ENCODE data around the gene ARHGAP15. TPM values are rescaled to one million over a fixed set of nuclear protein-coding genes. Genes with fewer than 3 reads are reported as not detected.
"Not testable (repeated sequence)": the region's sequence is repeated elsewhere in the genome, so short reads cannot be mapped to it uniquely, and the experiment has no call there.

ARHGAP15 gene
- total RNA-seq, 1 donor from 2014 or later, result 6.8 TPM

DNA sequence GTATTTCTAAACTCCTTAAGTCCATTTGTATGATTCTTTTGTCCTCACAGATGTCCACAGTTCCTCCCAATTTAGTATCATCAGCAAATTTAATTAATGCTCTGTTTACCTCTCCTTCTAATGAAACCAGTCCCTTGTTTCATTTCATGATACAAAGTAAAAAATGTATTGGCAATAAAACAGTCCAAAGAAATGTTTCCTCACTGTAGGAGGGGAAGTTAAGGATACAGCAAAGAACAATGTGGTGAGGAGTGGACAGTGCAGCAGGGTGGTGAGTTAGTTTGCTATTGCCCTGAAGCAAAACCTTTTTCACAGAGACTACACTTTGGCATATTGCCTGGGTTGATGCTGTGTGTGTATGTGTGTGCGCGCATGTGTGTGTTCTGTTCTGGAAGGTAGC, 401.5 kb downstream of the ARHGAP15 start:
- DNase-seq (ENCODE audit: low spot score), result no peak
- intact Hi-C loops (cut with DNase I), result no loop called here

DNA sequence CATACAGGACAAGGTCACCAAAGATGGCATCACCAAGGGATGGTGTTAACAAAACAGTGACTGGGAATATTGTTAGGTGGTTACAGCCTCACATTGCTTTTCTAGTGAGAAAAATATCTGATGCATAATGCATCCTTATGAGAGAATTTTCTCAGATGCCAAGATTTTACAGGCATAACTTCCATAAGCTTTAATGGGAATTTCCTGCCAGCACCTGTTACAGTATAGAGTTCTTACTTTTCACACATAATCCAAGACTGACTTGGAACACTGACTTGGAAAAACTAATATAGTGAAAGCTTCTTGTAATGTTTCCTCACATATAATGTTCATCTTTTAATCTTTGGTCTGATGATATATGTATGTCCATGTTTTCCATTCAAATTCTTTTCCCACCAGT, 402.8 kb downstream of the ARHGAP15 start:
- DNase-seq (ENCODE audit: low spot score), result no peak
- intact Hi-C loops (cut with DNase I), result no loop called here

DNA sequence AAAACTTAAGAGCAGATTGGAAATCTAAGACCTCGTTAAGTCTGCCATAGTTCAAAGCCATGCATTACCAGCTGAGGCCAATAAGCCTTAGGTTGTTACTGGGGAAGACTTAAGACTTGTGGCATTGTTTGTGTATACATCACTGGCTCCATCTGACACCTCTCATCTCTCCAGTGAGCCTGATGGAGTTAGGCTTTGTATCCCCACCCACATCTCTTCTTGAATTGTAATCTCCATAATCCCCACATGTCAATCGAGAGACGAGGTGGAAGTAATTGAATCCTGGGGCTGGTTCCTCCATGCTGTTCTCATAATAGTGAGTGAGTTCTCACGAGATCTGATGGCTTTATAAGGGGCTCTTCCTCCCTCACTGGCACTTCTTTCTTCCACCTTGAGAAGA, 404.6 kb downstream of the ARHGAP15 start:
- intact Hi-C loops (cut with DNase I), result no loop called here
- DNase-seq (ENCODE audit: low spot score), result no peak

DNA sequence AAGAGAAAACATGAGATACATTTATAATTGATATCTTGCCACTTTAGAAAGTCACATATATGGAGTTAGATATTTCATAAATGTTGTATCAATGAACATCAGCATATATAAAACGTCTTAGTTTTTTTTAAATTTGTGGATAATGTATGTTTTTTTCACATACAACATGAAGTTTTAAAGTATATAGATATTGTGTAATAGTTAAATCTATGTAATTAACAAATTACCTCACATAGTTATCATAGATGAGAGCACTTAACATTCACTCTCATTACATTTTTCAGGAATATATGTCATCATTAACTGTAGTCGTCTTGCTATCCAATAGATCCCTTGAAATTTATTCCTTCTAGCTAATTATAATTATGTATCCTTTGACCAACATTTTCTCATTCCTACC, 406.6 kb downstream of the ARHGAP15 start:
- DNase-seq (ENCODE audit: low spot score), result no peak
- intact Hi-C loops (cut with DNase I), result no loop called here

DNA sequence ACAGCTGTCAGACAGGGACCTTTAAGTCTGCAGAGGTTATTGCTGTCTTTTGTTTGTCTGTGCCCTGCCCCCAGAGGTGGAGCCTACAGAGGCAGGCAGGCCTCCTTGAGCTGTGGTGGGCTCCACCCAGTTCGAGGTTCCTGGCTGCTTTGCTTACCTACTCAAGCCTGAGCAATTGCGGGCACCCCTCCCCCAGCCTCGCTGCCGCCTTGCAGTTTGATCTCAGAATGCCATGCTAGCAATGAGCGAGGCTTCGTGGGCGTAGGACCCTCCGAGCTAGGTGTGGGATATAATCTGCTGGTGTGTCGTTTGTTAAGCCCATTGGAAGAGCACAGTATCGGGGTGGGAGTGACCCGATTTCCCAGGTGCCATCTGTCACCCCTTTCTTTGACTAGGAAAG, 412.7 kb downstream of the ARHGAP15 start:
- intact Hi-C loops (cut with DNase I); DNase-seq (ENCODE audit: low spot score): not testable (repeated sequence)

DNA sequence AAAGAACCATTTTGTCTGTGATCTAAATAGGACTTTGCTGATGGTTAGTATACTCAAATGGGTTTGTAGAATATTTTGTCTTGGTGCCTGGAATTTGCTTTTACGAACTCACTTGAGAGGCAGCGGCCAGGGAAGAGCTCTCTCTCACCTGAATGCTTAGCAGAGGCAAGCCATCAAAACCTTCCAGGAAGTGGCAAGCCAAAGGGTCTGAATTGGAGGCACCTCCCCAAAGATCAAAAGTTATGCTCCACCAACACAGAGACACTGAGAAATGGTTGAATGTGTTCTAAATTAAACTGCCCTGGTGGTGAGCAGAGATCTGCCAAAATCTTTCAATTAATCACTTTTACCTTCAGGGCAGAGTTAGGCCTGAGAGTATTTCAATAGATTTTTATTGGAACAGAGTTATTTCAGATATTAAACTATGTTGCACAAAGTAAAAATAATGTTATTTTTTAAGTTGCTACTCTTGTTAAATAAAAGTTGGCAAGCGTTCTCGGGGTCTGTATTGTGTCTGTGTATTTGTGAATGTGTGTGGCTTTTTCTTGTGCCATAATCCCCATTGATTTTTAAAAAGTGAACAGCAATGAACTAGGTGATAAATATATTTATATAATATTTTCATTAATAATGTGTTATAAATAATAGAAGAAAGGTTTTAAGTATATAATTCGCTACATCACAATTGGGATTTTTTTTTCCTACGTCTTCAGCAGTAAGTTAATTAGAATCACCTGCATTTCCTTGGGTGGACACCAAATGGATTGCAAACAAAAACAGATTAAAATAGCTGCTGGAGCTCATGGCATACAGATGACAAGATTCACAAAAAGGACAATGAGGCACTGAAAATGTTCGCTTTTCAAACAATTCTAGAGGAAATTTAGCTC, 416.1 kb downstream of the ARHGAP15 start:
- intact Hi-C loops (cut with DNase I), result no loop called here
- DNase-seq (ENCODE audit: low spot score), result no peak

DNA sequence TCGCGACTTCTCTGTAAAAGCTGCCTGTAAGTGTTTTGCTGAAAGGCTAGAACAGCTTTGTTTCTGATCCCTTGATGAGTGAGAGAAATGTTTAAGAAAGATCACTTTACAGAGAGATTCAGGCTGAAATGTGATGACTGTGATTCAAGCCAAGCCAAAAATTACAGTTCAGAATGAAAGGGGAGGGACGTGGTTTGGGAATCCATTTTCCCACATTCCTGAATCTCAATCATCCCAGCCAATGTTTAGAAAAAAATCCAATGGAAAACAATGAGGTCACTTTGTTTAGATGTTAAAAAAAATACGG, 416.7 kb downstream of the ARHGAP15 start:
- intact Hi-C loops (cut with DNase I), result no loop called here
- DNase-seq (ENCODE audit: low spot score), result no peak

DNA sequence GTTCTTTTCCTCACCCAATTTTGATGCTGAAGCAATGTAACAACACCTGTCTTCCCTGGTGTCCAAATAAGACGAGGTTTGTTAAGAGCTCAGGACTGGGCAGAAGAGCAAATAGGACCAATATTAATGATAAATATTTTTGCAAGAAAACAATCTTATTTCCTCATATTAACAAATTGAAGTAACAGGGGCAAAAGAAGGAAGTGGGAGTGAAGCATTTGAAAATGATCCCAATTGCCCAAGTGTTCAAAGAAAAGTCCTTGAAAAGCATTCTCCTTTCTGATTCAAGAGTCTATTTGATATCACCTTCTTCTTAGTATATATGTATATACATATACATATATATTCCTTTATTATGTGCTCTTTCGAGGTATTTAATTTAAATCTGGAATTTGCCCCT, 418.8 kb downstream of the ARHGAP15 start:
- intact Hi-C loops (cut with DNase I), result no loop called here
- DNase-seq (ENCODE audit: low spot score), result no peak

DNA sequence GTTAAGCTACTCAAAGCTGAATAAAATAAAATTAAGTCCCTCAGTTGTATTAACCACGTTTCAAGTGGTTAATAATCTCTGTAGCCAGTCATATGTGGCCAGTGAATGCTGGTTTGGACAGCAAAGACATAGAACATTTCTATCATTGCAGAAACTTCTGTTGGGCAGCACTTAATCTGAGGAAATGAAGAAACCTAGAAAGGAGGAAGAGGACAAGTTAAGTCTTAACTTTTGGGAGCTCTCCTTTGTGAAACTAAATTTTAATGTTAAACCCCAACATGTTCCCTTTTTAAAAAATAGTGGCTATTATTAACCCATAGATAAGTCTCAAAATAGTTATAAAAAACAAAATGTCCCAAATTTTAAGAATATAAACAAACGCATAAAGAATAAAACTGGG, 421.3 kb downstream of the ARHGAP15 start:
- intact Hi-C loops (cut with DNase I), result no loop called here
- no peak for DNase-seq (ENCODE audit: low spot score)

DNA sequence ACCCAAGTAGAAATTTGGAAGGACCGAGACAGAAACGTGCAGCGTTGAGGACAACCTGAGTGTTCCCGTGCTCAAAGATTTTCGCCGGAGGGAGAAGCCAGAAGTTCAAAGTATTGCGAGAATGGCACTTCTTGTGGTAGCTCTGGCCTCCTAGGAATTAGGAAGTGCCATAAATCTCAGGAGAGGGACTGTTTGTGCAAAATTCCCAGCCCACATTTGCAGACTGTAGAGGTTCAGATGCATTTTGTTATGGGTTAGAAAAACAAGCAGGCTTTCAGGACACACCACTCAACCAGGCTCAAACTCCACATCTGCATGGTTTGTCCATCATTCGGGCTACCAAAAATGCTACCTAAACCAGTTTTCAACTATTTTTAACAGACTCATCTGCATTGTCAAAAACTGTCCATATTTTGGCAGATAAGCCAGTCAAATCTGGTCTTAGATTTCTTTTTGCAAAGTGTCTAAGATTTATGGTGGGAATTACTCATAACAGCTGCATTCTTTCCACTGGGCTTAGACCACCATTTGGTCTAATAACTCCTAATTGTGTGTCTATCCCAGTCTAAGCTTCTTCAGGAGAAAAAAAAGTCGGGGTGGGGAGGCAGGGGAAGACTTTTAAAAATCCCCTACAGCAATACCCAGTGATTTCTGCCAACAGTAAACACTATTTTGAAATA, 422.9 kb downstream of the ARHGAP15 start:
- DNase-seq (ENCODE audit: low spot score), result no peak
- intact Hi-C loops (cut with DNase I), result no loop called here

DNA sequence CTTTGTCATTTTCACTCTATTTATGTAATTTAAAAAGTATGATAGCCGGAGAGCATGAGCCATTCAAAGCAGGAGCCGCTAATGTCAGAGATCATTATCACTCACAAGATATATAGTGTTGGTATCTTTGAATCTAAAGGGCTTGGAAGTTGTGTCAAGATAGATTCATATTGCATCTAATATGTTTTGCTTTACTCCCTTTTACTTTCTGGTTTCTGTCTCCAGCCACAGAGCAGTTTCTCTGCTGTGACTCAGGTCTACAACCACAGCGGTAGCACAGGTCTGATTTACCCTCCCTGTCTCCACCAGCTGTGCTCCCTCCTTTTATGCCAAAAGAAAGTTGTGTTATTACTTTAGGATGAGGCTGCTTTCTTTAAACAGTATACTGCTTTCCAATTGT, 424.0 kb downstream of the ARHGAP15 start:
- intact Hi-C loops (cut with DNase I), result no loop called here
- DNase-seq (ENCODE audit: low spot score), result no peak

DNA sequence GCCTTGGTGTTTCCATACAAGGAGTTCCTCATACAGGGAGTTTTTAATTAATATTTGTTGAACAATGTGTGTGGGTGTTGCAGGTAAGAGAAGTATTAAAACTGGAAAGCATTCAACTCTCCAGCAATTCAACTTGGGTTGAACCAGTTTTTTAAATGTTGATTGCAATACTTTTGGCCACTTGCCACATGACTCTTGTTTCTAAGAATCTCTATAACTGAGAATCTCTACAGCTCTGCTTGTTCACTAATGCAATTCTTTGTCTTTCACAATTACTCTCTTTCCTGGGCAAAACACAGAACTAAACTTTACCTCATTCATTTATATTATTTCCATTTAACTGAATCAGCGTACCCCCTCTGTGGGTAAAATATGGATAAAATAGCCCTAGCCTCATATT, 429.4 kb downstream of the ARHGAP15 start:
- intact Hi-C loops (cut with DNase I), result no loop called here
- DNase-seq (ENCODE audit: low spot score), result no peak

DNA sequence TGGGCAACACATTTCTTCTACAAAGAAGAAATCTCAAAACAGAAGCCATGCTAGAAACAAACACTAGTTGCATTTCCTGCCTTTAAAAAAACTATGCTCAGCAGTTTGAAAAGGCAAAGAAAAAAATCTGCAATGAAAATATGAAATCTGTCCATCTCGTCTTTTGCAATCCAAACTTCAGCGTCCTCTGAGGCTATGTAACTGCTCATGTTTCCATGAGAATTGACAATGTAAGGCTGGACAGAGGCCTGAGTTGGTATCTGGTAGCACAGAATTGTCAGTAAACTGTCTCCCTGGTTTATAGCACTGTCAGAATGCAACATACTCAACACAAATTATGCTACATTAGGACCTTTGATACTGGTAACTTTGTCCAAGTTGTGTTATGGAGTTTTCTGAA, 429.9 kb downstream of the ARHGAP15 start:
- intact Hi-C loops (cut with DNase I), result no loop called here
- no peak for DNase-seq (ENCODE audit: low spot score)

DNA sequence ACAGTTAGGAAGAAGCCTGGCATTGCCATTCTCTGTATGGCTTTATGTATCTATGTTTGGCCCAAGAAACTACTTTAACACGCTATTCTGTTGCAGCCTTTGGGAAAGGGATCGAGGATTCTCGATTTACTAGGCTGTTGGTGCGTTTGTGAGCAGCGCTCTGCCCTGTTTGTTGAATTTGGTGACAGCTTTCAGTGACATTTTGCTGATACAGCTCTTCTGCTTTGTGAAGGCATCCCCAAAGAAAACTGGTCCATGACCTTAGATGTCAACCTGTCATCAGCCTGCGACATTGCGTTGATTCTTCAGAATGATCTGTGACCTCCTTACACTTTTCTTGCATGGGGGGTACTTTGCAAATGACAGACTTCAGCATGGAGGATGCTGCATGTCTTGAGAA, 431.5 kb downstream of the ARHGAP15 start:
- no peak for DNase-seq (ENCODE audit: low spot score)
- intact Hi-C loops (cut with DNase I), result no loop called here

DNA sequence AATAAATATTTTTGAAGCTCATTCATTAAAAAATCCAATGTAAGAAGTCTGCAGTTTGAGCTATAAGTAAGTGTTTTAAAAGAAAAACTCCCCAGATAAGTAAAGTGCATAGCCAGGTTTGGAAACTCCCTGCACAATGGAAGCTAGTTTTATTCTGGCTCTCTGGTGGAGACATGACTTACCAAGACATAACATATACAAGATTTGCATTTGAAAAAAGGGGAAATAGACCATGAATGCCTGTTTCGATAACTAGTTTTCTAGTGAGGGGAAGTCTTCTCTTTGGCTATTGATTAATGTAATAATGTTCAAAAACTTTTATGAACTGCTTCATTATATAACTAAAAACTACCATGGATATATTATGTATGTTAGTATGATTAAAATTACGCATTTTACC, 435.2 kb downstream of the ARHGAP15 start:
- no peak for DNase-seq (ENCODE audit: low spot score)
- intact Hi-C loops (cut with DNase I), result no loop called here

DNA sequence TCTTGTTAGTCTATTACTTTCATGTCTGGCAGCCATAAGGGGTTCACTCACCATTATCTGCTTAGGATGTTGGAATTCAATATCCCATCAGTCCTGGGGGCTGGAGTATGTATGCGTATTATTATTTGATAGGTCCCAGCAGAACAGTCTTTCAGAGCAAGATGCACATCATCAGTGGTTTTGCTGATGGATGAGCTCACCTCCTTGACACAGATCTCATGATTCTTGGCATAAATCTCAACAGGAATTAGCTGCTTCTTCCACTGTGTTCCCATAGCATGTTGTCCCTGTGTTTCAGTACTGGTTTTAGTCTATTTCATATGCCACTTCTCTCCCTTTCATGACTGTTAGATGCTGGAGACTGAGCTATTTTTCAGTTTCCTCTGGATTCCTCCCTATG, 442.5 kb downstream of the ARHGAP15 start:
- intact Hi-C loops (cut with DNase I), result no loop called here
- DNase-seq (ENCODE audit: low spot score), result no peak

DNA sequence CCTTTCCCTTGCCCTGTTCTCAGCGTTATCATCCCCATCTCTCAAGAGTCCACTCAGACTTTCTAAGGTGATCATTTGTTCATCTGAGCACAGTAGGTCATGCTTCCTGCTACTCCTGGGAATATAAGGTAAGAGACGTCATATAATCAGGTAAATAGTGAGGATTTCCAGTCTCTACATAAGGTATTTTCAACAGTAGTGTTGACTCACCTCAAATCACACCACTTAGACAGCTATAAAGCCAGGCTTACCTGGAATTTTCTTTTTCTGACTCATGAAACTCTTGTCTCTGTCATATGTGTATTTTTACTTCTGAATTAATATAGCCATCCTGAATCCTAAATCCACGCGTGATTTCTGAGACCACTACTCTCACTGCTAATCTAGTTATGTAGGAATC, 443.2 kb downstream of the ARHGAP15 start:
- no peak for DNase-seq (ENCODE audit: low spot score)
- intact Hi-C loops (cut with DNase I), result no loop called here

DNA sequence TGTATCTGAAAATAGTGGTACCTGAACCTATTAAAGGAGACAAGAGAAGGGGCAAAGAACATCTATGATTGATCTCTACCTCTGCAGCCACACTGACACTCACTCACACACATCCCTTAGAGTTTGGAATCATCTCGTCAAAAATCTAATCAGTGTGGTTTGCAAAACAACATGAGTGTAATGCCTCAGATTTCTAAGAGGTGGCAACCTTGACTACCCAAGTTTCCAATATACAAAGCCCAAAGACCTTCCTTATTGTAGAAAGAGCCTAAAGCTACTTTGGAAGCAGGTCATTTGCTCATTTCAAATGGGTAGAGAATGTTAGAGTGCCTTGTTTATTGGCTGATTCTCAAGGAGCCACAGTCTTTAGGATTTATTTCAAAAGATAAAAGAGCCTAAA, 444.9 kb downstream of the ARHGAP15 start:
- intact Hi-C loops (cut with DNase I), result no loop called here
- DNase-seq (ENCODE audit: low spot score), result no peak

DNA sequence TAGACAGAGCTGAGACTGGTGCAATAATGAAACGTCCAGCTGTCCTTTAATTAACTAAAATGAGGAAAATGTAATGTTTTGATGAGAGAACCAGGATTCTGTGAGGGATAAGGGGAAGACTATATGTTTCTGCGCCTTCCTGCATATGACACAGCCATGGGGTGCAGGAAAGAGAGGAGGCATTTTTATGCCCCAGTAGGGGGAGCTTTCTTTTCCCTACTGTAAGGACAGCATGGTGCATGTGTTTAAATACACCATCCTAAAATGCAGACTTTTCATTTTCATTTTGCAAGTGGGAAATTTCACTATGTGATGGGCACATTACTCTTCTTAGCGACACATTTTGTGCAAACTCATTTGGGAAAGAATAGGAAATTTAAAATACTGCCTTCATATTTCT, 446.1 kb downstream of the ARHGAP15 start:
- no peak for DNase-seq (ENCODE audit: low spot score)
- intact Hi-C loops (cut with DNase I), result no loop called here

DNA sequence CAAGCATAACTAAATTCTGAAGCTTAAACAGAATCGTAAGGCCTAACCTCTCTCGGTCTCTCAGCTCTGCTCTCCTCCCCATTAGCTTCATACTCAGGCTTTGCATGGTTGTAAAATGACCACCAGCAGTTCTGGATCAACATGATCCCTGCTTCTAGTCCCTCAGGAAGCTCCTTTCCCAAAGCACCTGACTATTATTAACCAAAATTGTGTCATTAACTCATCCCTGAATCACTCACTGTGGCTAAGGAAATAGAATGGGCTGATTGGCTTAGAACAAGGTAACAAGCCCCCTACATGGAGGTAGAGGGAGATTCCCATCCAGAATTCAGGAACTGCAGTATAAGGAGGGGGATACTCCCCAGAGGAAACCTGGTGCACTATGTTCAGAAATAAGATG, 448.3 kb downstream of the ARHGAP15 start:
- intact Hi-C loops (cut with DNase I), result no loop called here
- no peak for DNase-seq (ENCODE audit: low spot score)

DNA sequence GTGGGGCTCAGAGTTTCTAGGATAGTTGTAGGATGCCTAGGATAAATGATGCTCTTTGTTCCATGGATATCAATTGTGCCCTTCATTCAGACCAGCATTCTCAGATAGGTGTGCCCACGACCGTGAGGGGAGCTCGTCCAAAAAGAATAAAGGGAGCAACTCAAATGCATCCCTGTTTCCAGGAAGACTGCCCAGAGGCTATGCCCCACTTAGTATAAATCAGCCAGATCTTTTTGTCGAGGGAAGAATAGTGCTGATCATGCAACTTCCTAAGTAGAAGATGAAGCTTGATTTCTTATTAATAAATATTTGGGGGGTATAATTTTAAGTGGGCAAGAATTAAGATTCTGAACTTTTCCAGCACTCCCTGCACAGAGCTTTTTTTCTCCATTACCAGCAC, 450.2 kb downstream of the ARHGAP15 start:
- intact Hi-C loops (cut with DNase I), result no loop called here
- DNase-seq (ENCODE audit: low spot score), result no peak

DNA sequence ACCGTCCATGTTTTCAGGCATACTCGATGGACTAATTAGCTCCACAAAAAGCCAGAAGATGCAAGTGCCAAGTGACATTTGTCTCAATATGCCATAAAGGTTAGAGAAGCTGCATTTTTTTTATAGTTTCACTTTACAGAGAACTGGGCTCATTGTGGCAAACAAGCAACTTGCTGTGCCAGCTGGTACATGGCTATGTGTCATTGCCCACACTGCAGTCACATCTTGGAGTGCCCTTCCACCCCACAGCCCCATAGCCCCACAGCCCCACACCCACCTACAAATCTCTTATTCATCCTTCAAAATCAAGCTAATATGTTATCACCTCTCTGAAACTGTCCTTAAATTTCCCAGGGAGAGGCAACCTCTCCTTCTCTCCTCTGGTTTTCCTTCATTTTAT, 451.9 kb downstream of the ARHGAP15 start:
- intact Hi-C loops (cut with DNase I), result no loop called here
- no peak for DNase-seq (ENCODE audit: low spot score)
